ENCODE data around the gene GFI1B.

DNA sequence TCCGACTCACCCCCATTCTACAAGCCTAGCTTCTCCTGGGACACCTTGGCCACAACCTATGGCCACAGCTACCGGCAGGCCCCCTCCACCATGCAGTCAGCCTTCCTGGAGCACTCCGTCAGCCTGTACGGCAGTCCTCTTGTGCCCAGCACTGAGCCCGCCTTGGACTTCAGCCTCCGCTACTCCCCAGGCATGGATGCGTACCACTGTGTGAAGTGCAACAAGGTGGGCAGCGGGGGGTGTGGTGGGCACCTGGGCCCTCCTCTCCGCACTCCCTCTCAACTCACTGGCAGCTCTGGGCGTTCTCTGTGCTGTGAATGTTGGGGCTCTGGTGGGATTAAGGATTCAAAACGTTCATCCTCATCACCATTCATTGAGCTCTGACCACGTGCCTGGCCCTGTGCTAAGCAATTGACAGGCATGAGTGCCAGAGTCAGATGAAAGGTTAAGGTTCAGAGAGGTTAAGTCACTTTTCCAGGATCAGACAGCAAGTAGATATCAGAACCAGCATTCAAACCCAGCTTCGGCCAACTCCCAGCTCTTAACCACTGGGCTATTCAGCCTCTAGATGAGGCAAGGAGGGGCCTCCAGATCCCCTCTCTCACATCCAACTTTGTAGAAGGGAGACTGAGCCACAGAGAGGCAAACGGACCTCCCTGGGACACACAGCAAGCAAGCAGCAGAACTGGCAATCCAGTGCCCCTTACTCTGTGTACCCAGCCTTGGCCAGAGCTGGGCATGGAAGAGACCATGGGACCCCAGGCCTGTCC is 9.9 kb downstream of the GFI1B start:
- TF ChIP-seq CTCF (IDR thresholded peaks at IDR 0.05) (no peak), POLR2A (IDR thresholded peaks at IDR 0.05) (no peak)

All from adrenal gland (tissue), 5 donors.